MCF 10A (cell line): ENCODE data around the gene PGP. TPM values are rescaled to one million over a fixed set of nuclear protein-coding genes. Genes with fewer than 3 reads are reported as not detected.
A peak's percentile ranks its signal among the peaks of the same experiment; 100 is the strongest.

Source experiments
- BruUV-seq: library from RNA; stranded (reverse); fragments of 400-500 nt; replicated peaks from 2 replicates; lab custom pipeline; 2021; lab: Mats Ljungman, UMichigan
- CTCF ChIA-PET: fragments of 300-600 bp; sonication (Branson Sonifier 250); formaldehyde crosslinking; extraction: SDS; loops from one replicate; lab custom pipeline; 2021; ENCODE audit warnings: antibody characterized with exemption, inconsistent platforms; lab: Yijun Ruan, JAX
- POLR2A ChIA-PET: fragments of 300-600, 350-650 bp; sonication (Branson Sonifier 250); formaldehyde crosslinking; extraction: SDS; loops from one replicate; lab custom pipeline; 2020; ENCODE audit warnings: antibody characterized with exemption, inconsistent platforms; lab: Yijun Ruan, JAX
- DNase-seq: peaks from one replicate; pipeline ENCODE4 v3.0.0-alpha.2; 2018; ENCODE audit not compliant: unreplicated experiment
- H3K27ac Mint-ChIP-seq: one replicate; pipeline ENCODE4 v1.8.0; 2022; ENCODE audit warnings: mild to moderate bottlenecking, low read depth, mixed read lengths; ENCODE audit not compliant: unreplicated experiment
- H3K27me3 Mint-ChIP-seq: one replicate; pipeline ENCODE4 v1.8.0; 2022; ENCODE audit warnings: mixed read lengths; ENCODE audit not compliant: insufficient read depth, unreplicated experiment
- H3K36me3 Mint-ChIP-seq: one replicate; pipeline ENCODE4 v1.8.0; 2022; ENCODE audit warnings: mild to moderate bottlenecking, moderate library complexity, mixed read lengths; ENCODE audit not compliant: insufficient read depth, unreplicated experiment
- H3K4me1 Mint-ChIP-seq: one replicate; pipeline ENCODE4 v1.8.0; 2022; ENCODE audit warnings: mixed read lengths; ENCODE audit not compliant: insufficient read depth, unreplicated experiment
- H3K4me3 Mint-ChIP-seq: one replicate; pipeline ENCODE4 v1.8.0; 2022; ENCODE audit warnings: mild to moderate bottlenecking, moderate library complexity, mixed read lengths; ENCODE audit not compliant: unreplicated experiment
- H3K9me3 Mint-ChIP-seq: one replicate; pipeline ENCODE4 v1.8.0; 2022; ENCODE audit warnings: mixed read lengths; ENCODE audit not compliant: unreplicated experiment
- CTCF ChIP-seq: fragments of 200-600 bp; IDR thresholded peaks from one replicate; pipeline ENCODE4 v1.8.0; 2022; ENCODE audit warnings: antibody characterized with exemption, mild to moderate bottlenecking; ENCODE audit not compliant: unreplicated experiment
- intact Hi-C: fragments of 100-400 bp; cut with micrococcal nuclease; formaldehyde crosslinking; loops from 2 replicates; pipeline ENCODE4 v1.14.1; 2022
- total RNA-seq: library from RNA; stranded (reverse); gene quantifications from 2 replicates; pipeline ENCODE4 v1.2.3, GENCODE V29; 2022

Gene PGP
- total RNA-seq, 1 experiment from 2014 or later: 12.0 TPM

- Mint-ChIP-seq H3K27ac (peak overlapping the region; percentile 33), H3K9me3 (no peaks in the 10 kb centered on the region), H3K4me1 (peaks cover 21% of the 10 kb centered on the region), H3K27me3 (no peaks in the 10 kb centered on the region), H3K36me3 (peaks cover 31% of the 10 kb centered on the region), H3K4me3 (peak overlapping the region; percentile 72)
- intact Hi-C loops: loop anchor here (5.0 kb wide), 1 partner anchor 60 kb away; no protein-coding TSS in a partner anchor
- peak; percentile 64 for DNase-seq
- CTCF ChIA-PET: interaction anchor here (0.9 kb wide), 1 partner anchor 39 kb away, joined by 3 read pairs; the partner anchor contains the start of gene ECI1
- TF ChIP-seq CTCF: no peak
- POLR2A ChIA-PET: interaction anchor here (0.6 to 1.8 kb wide), 18 partner anchors 10 to 320 kb away, joined by 3 to 8 read pairs (median 3); partner anchors contain the start of genes ATP6V0C, E4F1, ECI1 and GFER
- no TSS peak for BruUV-seq
Observed at GRCh38 chr16:2212362-2213324, 2.0 kb downstream of the PGP start.

GRCh38 chr16:2211923-2212347, 2.7 kb downstream of the PGP start:
- Mint-ChIP-seq H3K4me1 (peaks cover 27% of the 10 kb centered on the region), H3K27ac (peak overlapping the region; percentile 33), H3K4me3 (peak overlapping the region; percentile 72), H3K9me3 (no peaks in the 10 kb centered on the region), H3K36me3 (peaks cover 38% of the 10 kb centered on the region), H3K27me3 (no peaks in the 10 kb centered on the region)
- no TSS peak for BruUV-seq
- TF ChIP-seq CTCF: no peak
- DNase-seq: no peak
- intact Hi-C loops: loop anchor here (5.0 kb wide), 1 partner anchor 60 kb away; no protein-coding TSS in a partner anchor
- POLR2A ChIA-PET: interaction anchor here (0.7 to 1.8 kb wide), 15 partner anchors 11 to 321 kb away, joined by 3 to 8 read pairs (median 6); partner anchors contain the start of genes E4F1, ECI1, GFER and RPS2
- CTCF ChIA-PET: interaction anchor here (0.9 kb wide), 1 partner anchor 39 kb away, joined by 3 read pairs; the partner anchor contains the start of gene ECI1

- DNase-seq: no peak
- peaks cover 27% of the 10 kb centered on the region for H3K4me1 Mint-ChIP-seq
- CTCF ChIA-PET: interaction anchor here (0.7 to 1.4 kb wide), 2 partner anchors 49 to 948 kb away, joined by 3 to 6 read pairs; no protein-coding TSS in a partner anchor
- BruUV-seq: no TSS peak
- POLR2A ChIA-PET: interaction anchor here (0.8 to 1.7 kb wide), 2 partner anchors 41 to 56 kb away, joined by 5 to 6 read pairs; partner anchors contain the start of genes ECI1 and TRAF7
- no peak within 1 kb of the TSS for H3K4me3 Mint-ChIP-seq
- intact Hi-C loops: loop anchor here (5.0 kb wide), 1 partner anchor 58 kb away; no protein-coding TSS in a partner anchor
- peaks cover 44% of the 10 kb centered on the region for H3K36me3 Mint-ChIP-seq
- no peaks in the 10 kb centered on the region for H3K9me3 Mint-ChIP-seq
- H3K27ac Mint-ChIP-seq: peak within 1 kb of the TSS; percentile 33
- TF ChIP-seq CTCF: no peak
- no peaks in the 10 kb centered on the region for H3K27me3 Mint-ChIP-seq
Observed at GRCh38 chr16:2210386-2211365, 4.0 kb downstream of the PGP start, which contains the start of gene BRICD5. Gene BRICD5 (minus strand): TSS chr16:2210863. CDS start chr16:2210833, 30 bp downstream.
